ENCODE data around the gene IRS2. TPM values are rescaled to one million over a fixed set of nuclear protein-coding genes. Genes with fewer than 3 reads are reported as not detected.

IRS2 gene, protein sequence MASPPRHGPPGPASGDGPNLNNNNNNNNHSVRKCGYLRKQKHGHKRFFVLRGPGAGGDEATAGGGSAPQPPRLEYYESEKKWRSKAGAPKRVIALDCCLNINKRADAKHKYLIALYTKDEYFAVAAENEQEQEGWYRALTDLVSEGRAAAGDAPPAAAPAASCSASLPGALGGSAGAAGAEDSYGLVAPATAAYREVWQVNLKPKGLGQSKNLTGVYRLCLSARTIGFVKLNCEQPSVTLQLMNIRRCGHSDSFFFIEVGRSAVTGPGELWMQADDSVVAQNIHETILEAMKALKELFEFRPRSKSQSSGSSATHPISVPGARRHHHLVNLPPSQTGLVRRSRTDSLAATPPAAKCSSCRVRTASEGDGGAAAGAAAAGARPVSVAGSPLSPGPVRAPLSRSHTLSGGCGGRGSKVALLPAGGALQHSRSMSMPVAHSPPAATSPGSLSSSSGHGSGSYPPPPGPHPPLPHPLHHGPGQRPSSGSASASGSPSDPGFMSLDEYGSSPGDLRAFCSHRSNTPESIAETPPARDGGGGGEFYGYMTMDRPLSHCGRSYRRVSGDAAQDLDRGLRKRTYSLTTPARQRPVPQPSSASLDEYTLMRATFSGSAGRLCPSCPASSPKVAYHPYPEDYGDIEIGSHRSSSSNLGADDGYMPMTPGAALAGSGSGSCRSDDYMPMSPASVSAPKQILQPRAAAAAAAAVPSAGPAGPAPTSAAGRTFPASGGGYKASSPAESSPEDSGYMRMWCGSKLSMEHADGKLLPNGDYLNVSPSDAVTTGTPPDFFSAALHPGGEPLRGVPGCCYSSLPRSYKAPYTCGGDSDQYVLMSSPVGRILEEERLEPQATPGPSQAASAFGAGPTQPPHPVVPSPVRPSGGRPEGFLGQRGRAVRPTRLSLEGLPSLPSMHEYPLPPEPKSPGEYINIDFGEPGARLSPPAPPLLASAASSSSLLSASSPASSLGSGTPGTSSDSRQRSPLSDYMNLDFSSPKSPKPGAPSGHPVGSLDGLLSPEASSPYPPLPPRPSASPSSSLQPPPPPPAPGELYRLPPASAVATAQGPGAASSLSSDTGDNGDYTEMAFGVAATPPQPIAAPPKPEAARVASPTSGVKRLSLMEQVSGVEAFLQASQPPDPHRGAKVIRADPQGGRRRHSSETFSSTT (N-terminal part only)
- 5.9 TPM for total RNA-seq (2021; ENCODE audit: unreplicated experiment)
- 4.7 TPM for polyA plus RNA-seq (2012; ENCODE audit: insufficient read length)
- Bru-seq, nascent RNA: percentile 66 among the genes with signal in this experiment
- percentile 60 among the genes with signal in this experiment for BruChase-seq, experiment 1, labeled RNA remaining after a 2-hour chase
- percentile 47 among the genes with signal in this experiment for BruChase-seq, experiment 2, labeled RNA remaining after a 6-hour chase
- long read RNA-seq, full-length matches to known transcripts: 1 of 10 reads
- long read RNA-seq, partial matches to known transcripts: 0 of 10 reads
- long read RNA-seq, other reads (novel, unspliced or antisense): 9 of 10 reads

DNA sequence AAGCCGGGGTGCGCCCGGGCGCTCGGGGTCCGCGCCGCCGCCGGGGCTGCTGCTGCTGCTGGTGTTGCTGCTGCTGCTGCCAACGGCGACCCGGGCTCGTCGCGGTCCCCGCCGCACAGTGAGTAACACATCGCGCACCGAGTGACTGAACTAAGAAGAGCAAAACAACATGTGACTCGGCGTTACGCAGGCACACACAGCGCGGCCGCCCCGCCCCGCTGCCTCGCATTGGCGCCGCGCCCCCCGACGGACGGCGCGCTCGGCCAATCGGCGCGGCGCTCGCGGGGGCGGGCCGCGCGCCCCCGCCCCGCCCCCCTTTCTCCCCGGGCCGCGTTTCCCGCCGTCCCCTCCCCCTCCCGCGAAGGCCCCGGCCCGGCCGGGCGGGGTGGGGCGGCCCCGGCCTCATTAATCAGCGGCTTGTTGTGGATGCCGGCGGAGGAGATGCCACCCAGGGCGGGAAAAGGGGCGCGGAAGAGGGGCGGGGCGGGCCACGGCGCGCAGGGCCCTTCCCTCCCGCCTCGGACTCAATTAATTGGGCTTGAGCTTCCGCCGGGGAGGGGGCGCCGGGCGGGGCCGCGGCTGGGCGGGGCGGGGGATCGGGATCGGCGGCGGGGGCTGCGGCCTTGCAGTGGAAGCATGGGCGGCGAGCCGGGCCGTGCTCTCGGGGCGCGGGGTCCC lies at the start of gene IRS2:
Gene IRS2 (minus strand): TSS at position 127 of the 678 bp plus-strand sequence. CDS start 530 bp downstream, outside the sequence.
- no TSS peak for BruUV-seq (replicated peaks)
- no peak for DNase-seq (ENCODE audit: low read depth, low spot score)
- TF ChIP-seq SIN3A (IDR thresholded peaks at IDR 0.05; ENCODE audit: borderline replicate concordance, insufficient read depth, low read depth, low read length): peak; percentile 55; the same call in 1 of the 2 replicates
- peak; percentile 60; the same call in 1 of the 2 replicates for TF ChIP-seq POLR2AphosphoS5 (IDR thresholded peaks at IDR 0.05; ENCODE audit: low read depth, low read length)
- TF ChIP-seq, protein P1, sequence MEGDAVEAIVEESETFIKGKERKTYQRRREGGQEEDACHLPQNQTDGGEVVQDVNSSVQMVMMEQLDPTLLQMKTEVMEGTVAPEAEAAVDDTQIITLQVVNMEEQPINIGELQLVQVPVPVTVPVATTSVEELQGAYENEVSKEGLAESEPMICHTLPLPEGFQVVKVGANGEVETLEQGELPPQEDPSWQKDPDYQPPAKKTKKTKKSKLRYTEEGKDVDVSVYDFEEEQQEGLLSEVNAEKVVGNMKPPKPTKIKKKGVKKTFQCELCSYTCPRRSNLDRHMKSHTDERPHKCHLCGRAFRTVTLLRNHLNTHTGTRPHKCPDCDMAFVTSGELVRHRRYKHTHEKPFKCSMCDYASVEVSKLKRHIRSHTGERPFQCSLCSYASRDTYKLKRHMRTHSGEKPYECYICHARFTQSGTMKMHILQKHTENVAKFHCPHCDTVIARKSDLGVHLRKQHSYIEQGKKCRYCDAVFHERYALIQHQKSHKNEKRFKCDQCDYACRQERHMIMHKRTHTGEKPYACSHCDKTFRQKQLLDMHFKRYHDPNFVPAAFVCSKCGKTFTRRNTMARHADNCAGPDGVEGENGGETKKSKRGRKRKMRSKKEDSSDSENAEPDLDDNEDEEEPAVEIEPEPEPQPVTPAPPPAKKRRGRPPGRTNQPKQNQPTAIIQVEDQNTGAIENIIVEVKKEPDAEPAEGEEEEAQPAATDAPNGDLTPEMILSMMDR (IDR thresholded peaks at IDR 0.05): no peak
- intact Hi-C loops (cut with micrococcal nuclease; ENCODE audit: unreplicated experiment) (loop anchor here (5.0 kb wide), 1 partner anchor 316 kb away; no protein-coding TSS in a partner anchor), in situ Hi-C loops (cut with HindIII; ENCODE audit: low pct_unique_long_range_greater_than_20kb, low sequenced_read_pairs) (no loop called here)
- ATAC-seq: peak; percentile 87
- H3K9me3 ChIP-seq (ENCODE audit: control insufficient read depth, insufficient read depth, low read depth, low read length): no peaks in the 10 kb centered on the region
- POLR2A ChIA-PET: interaction anchor here (0.6 kb wide), 2 partner anchors 888 to 919 kb away, joined by 4 to 8 read pairs; partner anchors contain the start of gene CARS2
- CTCF ChIA-PET: no interaction called here
- no peaks in the 10 kb centered on the region; the same call in 1 of the 2 replicates for H3K4me1 ChIP-seq (ENCODE audit: control insufficient read depth, insufficient read depth, low read length)
- H3K27ac ChIP-seq (ENCODE audit: low read length): peak within 1 kb of the TSS; percentile 44; the same call in 1 of the 2 replicates
- H3K4me3 ChIP-seq (ENCODE audit: low read depth in 2 of 2, low read length in 2 of 2): peak within 1 kb of the TSS; percentile 61 to 66
- H3K27me3 ChIP-seq (ENCODE audit: control insufficient read depth, insufficient read depth, low read length): no peaks in the 10 kb centered on the region
- H3K36me3 ChIP-seq (ENCODE audit: control insufficient read depth, insufficient read depth, low read length): no peaks in the 10 kb centered on the region

DNA sequence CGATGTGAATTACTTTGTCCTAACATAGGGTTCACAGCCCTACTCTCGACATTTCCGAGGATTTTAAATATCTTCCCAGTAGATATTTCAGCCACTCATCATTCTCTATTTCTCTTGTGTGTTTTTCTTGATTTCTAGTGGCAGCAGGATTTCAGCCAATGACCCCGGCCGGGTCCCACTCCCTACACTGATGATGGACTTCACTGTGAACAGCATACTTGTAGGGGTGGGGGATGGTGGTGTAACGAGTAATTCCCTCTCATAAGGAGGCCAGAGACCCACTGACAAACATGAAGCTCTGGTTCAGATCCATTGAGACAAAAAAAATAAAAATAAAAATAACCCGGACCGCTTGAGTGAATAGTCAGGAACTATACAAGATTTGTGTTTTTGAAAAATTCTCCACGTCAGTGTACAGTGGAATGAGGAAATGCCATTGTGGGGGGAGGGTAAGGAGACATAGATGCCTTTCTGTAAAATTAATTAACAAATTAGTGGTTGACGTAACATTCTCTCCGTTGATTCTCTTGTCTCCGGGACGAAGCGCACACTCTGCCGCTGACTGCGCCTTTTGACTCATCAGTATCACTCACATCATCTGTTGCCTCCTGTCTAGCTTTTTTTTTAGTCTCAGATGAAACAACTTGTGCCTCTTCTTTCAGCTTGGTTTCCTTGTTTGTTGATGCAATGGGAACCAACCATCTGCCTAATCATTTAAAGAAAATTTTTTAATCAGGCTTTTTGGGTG lies 48.8 kb upstream of the IRS2 start:
- no peak for TF ChIP-seq TCF7L2 (IDR thresholded peaks at IDR 0.05; ENCODE audit: low read depth, low read length)
- TF ChIP-seq, protein P2, sequence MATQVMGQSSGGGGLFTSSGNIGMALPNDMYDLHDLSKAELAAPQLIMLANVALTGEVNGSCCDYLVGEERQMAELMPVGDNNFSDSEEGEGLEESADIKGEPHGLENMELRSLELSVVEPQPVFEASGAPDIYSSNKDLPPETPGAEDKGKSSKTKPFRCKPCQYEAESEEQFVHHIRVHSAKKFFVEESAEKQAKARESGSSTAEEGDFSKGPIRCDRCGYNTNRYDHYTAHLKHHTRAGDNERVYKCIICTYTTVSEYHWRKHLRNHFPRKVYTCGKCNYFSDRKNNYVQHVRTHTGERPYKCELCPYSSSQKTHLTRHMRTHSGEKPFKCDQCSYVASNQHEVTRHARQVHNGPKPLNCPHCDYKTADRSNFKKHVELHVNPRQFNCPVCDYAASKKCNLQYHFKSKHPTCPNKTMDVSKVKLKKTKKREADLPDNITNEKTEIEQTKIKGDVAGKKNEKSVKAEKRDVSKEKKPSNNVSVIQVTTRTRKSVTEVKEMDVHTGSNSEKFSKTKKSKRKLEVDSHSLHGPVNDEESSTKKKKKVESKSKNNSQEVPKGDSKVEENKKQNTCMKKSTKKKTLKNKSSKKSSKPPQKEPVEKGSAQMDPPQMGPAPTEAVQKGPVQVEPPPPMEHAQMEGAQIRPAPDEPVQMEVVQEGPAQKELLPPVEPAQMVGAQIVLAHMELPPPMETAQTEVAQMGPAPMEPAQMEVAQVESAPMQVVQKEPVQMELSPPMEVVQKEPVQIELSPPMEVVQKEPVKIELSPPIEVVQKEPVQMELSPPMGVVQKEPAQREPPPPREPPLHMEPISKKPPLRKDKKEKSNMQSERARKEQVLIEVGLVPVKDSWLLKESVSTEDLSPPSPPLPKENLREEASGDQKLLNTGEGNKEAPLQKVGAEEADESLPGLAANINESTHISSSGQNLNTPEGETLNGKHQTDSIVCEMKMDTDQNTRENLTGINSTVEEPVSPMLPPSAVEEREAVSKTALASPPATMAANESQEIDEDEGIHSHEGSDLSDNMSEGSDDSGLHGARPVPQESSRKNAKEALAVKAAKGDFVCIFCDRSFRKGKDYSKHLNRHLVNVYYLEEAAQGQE (IDR thresholded peaks at IDR 0.05; ENCODE audit: insufficient read depth in 1 of 2, low read depth in 2 of 2, low read length in 1 of 2): no peak
- TF ChIP-seq, protein P1 (IDR thresholded peaks at IDR 0.05): no peak
- ATAC-seq (no peak), DNase-seq (ENCODE audit: low read depth, low spot score) (no peak)
- BruUV-seq (replicated peaks): no TSS peak
- H3K27ac ChIP-seq (ENCODE audit: low read length): no peak overlapping the region
- ChIA-PET POLR2A (no interaction called here), CTCF (no interaction called here)
- H3K27me3 ChIP-seq (ENCODE audit: control insufficient read depth, insufficient read depth, low read length): no peaks in the 10 kb centered on the region
- H3K36me3 ChIP-seq (ENCODE audit: control insufficient read depth, insufficient read depth, low read length): no peaks in the 10 kb centered on the region
- H3K4me3 ChIP-seq (ENCODE audit: low read depth in 2 of 2, low read length in 2 of 2): no peak overlapping the region
- H3K9me3 ChIP-seq (ENCODE audit: control insufficient read depth, insufficient read depth, low read depth, low read length): no peaks in the 10 kb centered on the region
- intact Hi-C loops (cut with micrococcal nuclease; ENCODE audit: unreplicated experiment): no loop called here
- in situ Hi-C loops (cut with HindIII; ENCODE audit: low pct_unique_long_range_greater_than_20kb, low sequenced_read_pairs): no loop called here
- H3K4me1 ChIP-seq (ENCODE audit: control insufficient read depth, insufficient read depth, low read length): no peaks in the 10 kb centered on the region
